ENCODE results near the gene CC2D2A. TPM values are rescaled to one million over a fixed set of nuclear protein-coding genes. Genes with fewer than 3 reads are reported as not detected.
A peak's percentile ranks its signal among the peaks of the same experiment; 100 is the strongest.

The CC2D2A gene
- total and polyA plus RNA-seq, 2 experiments from 2014 or later: 17.3 to 43.5 TPM

GRCh38 chr4:15479913-15480185 lies 10.2 kb downstream of the CC2D2A start:
- DNase-seq (ENCODE audit: low read depth in 1 of 2, low spot score in 1 of 2): peak in 1 of 2 donors; percentile 51
- Histone ChIP-seq H3K9me3 (ENCODE audit: low read depth) (no peaks in the 10 kb centered on the region), H3K4me1 (ENCODE audit: low read depth) (peaks cover 8% of the 10 kb centered on the region), H3K4me3 (peak overlapping the region; percentile 28), H3K36me3 (no peaks in the 10 kb centered on the region), H3K27me3 (no peaks in the 10 kb centered on the region), H3K27ac (peak overlapping the region; percentile 86)
- no peak for TF ChIP-seq CTCF (IDR thresholded peaks at IDR 0.05; ENCODE audit: low read depth, low read length)

DNA sequence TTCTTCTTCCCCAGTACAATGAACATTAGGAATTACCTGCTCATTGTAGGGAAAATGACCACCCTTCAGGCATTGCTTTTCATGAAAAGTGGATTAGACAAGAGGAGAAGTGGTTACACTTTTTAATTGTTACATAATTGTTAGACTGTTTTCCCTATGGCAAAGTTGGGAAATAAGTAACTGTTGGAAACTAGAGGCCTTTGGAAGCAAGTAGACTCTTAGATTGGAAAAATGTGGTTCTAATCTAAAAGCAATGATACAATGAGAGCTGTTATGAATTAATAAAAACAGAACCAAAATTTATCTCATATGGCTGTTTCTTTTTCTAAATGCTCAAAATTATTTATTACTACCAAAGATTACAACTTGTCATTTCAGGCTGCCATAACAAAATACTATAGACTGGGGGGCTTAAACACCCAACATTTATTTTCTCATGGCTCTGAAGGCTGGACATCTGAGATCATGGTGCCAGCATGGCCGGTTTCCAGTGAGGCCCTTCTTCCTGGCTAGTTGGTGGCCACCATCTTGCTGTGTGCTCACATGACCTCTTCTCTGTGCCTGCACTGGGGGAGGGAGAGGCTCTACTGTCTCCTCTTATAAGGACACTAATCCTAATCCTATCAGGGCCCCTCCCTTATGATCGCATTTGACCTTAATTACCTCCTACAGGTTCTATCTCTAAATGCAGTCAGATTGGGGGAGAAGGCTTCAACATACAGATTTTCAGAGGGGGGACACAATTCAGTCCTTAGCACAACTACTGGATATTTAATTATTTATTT lies 12.5 kb downstream of the CC2D2A start:
- no peaks in the 10 kb centered on the region for H3K27me3 ChIP-seq
- no peak for TF ChIP-seq CTCF (IDR thresholded peaks at IDR 0.05; ENCODE audit: low read depth, low read length)
- H3K9me3 ChIP-seq (ENCODE audit: low read depth): no peaks in the 10 kb centered on the region
- no peaks in the 10 kb centered on the region for H3K36me3 ChIP-seq
- no peak overlapping the region for H3K4me3 ChIP-seq
- no peak overlapping the region for H3K27ac ChIP-seq
- H3K4me1 ChIP-seq (ENCODE audit: low read depth): peaks cover 8% of the 10 kb centered on the region
- no peak for DNase-seq (ENCODE audit: low read depth in 1 of 2, low spot score in 1 of 2)

DNA sequence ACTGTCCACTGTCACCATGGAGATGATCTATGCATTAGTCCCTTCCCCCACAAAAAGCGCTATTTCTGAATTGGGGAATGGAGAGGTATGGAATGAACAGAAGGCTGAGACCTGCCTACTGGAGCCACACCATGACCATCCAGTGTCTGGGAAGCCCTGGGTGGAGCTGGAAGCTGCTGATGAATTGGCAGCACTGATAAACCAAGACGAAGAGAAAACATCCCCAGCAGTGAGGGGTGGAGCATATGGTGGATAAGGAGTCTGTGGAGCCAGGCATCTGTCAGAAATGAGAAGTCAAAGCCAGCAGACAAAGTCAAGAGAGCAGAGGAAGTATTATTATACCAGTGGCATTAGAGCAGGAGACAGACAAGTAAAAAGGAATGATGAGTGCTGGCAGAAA lies 13.2 kb downstream of the CC2D2A start:
- DNase-seq (ENCODE audit: low read depth in 1 of 2, low spot score in 1 of 2): peak in 1 of 2 donors; percentile 25
- Histone ChIP-seq H3K4me1 (ENCODE audit: low read depth) (peaks cover 8% of the 10 kb centered on the region), H3K4me3 (no peak overlapping the region), H3K9me3 (ENCODE audit: low read depth) (no peaks in the 10 kb centered on the region), H3K27me3 (no peaks in the 10 kb centered on the region), H3K36me3 (no peaks in the 10 kb centered on the region), H3K27ac (no peak overlapping the region)
- no peak for TF ChIP-seq CTCF (IDR thresholded peaks at IDR 0.05; ENCODE audit: low read depth, low read length)

DNA sequence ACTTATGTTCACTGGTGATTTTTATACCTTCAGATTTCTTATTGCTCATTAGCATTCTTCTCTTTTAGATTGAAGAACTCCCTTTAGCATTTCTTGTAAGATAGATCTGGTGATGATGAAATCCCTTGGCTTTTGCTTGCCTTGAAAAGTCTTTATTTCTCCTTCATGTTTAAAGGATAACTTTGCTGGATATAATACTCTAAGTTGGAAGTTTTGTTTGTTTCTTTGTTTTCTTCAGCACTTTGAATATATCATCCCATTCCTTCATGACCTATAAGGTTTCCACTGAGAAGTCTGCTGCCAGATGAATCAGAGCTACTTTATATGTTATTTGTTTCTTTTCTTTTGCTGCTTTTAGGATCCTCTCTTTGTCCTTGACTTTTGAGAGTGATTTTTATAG lies 18.5 kb downstream of the CC2D2A start:
- TF ChIP-seq CTCF (IDR thresholded peaks at IDR 0.05; ENCODE audit: low read depth, low read length): no peak
- no peak overlapping the region for H3K27ac ChIP-seq

DNA sequence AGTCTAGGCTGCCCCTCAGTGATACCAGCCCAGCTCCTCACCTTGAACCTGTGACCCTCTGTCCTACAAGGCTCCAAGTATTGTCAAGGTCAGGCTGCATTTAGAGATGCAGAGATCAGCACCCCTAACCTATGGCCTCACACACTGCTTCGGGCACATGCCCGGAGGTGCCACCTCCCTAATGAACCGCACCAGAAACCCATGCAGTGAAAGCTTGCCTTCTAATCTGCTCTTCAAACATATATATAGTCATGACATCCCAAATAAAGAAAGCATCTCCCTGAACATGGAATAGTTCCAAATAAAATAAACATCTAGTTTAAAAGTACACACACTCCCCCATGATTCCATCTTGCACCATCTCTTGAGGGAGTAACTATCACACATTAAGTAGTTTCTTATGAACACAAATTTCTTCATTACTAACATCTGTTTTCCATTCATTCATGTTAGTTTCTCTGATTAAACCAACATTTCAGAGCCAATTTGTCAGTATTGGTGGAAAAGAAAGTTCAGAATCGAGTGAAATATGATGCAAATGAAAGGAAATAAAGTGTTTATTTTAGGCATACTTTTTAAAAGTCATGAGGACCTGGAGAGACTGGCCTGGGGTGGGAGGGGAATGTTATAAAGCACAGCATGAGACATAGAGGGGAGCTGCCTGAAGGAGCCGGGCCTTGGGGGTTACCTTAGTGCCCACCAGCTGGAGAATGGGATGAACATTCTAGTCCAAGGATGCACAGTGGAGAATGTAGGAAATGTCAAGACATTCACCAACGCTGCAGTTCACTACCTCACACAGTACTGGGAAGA lies 19.2 kb downstream of the CC2D2A start:
- Histone ChIP-seq H3K9me3 (ENCODE audit: low read depth) (no peaks in the 10 kb centered on the region), H3K36me3 (no peaks in the 10 kb centered on the region), H3K4me1 (ENCODE audit: low read depth) (no peaks in the 10 kb centered on the region), H3K27me3 (no peaks in the 10 kb centered on the region), H3K4me3 (no peak overlapping the region), H3K27ac (no peak overlapping the region)
- TF ChIP-seq CTCF (IDR thresholded peaks at IDR 0.05; ENCODE audit: low read depth, low read length): no peak
- DNase-seq (ENCODE audit: low read depth in 1 of 2, low spot score in 1 of 2): peak in 1 of 2 donors; percentile 79

More for the DNA sequence above, 18.5 kb downstream of the CC2D2A start:
- Histone ChIP-seq H3K27me3 (no peaks in the 10 kb centered on the region), H3K4me1 (ENCODE audit: low read depth) (no peaks in the 10 kb centered on the region), H3K4me3 (no peak overlapping the region), H3K9me3 (ENCODE audit: low read depth) (no peaks in the 10 kb centered on the region), H3K36me3 (no peaks in the 10 kb centered on the region)
- no peak for DNase-seq (ENCODE audit: low read depth in 1 of 2, low spot score in 1 of 2)
